K562 (cell line): ENCODE results near the gene HDAC9. TPM values are rescaled to one million over a fixed set of nuclear protein-coding genes. Genes with fewer than 3 reads are reported as not detected.

Experiments
- ATF3 ChIP-seq, 2 experiments: fragments of 450-650 bp in 1 of 2; sonication (generic) in 1 of 2; formaldehyde crosslinking in 1 of 2; IDR thresholded peaks in 1 of 2; conservative IDR thresholded peaks in 1 of 2; 2 replicates each; pipeline versions ENCODE4 v1.6.1 to v1.8.1; 2016 to 2023; ENCODE audit warnings: mild to moderate bottlenecking in 2 of 2, moderate library complexity in 2 of 2, inconsistent platforms in 1 of 2, missing genetic modification reagents in 1 of 2
- polyA plus RNA-seq, 8 experiments: library from polyadenylated mRNA; depleted of rRNA in 4 of 8; stranded (reverse) in 5 of 8; unstranded in 3 of 8; fragments of >200 nt; fragmentation: Nextera tagmentation in 2 of 8; fragmentation: Illumina TruSeq in 1 of 8; extraction: Ambion mirVana in 2 of 8; extraction: Trizol in 1 of 8; gene quantifications; 2 replicates each; pipeline versions ENCODE4 v1.2.1 to v1.2.3, GENCODE V29; 2011 to 2014; ENCODE audit warnings: inconsistent platforms in 1 of 8, missing spikeins in 1 of 8
- total RNA-seq, 7 experiments: library from RNA; depleted of rRNA in 6 of 7; stranded (reverse); fragments of >200 nt in 6 of 7; fragmentation: Illumina TruSeq in 2 of 7; extraction: Trizol in 2 of 7; gene quantifications; 2 replicates each; pipeline versions ENCODE4 v1.2.1 to v1.2.3, GENCODE V29; 2011 to 2021; ENCODE audit warnings: low replicate concordance in 1 of 7
- TF ChIP-seq, protein P1 (sequence below), 2 experiments: fragments of 450-650 bp; IDR thresholded peaks; 2 replicates each; pipeline ENCODE4 v1.6.1; 2018; ENCODE audit warnings: mild to moderate bottlenecking in 2 of 2, low read depth in 1 of 2; ENCODE audit not compliant: partially characterized antibody in 2 of 2
- TF ChIP-seq, protein P2 (sequence below): fragments of 450-650 bp; conservative IDR thresholded peaks from 2 replicates; pipeline ENCODE4 v1.6.1; 2016; ENCODE audit warnings: missing genetic modification characterization, low read depth, mild to moderate bottlenecking, control low read depth, missing compliant biosample characterization
- TF ChIP-seq, protein P3 (sequence below): fragments of 200-800 bp; sonication (Bioruptor generic); IDR thresholded peaks from 2 replicates; pipeline ENCODE4 v1.6.1; 2017; ENCODE audit warnings: missing genetic modification characterization, missing compliant biosample characterization

Gene HDAC9
- total and polyA plus RNA-seq, 9 of the 15 experiments (the other 6 are each of a cell fraction or from before 2014, with no cell fraction given) = 0.08 to 0.91 (median 0.33) TPM

GRCh38 chr7:18693816-18694215 lies 198.3 kb downstream of the HDAC9 start (continued):
- TF ChIP-seq, protein P1, sequence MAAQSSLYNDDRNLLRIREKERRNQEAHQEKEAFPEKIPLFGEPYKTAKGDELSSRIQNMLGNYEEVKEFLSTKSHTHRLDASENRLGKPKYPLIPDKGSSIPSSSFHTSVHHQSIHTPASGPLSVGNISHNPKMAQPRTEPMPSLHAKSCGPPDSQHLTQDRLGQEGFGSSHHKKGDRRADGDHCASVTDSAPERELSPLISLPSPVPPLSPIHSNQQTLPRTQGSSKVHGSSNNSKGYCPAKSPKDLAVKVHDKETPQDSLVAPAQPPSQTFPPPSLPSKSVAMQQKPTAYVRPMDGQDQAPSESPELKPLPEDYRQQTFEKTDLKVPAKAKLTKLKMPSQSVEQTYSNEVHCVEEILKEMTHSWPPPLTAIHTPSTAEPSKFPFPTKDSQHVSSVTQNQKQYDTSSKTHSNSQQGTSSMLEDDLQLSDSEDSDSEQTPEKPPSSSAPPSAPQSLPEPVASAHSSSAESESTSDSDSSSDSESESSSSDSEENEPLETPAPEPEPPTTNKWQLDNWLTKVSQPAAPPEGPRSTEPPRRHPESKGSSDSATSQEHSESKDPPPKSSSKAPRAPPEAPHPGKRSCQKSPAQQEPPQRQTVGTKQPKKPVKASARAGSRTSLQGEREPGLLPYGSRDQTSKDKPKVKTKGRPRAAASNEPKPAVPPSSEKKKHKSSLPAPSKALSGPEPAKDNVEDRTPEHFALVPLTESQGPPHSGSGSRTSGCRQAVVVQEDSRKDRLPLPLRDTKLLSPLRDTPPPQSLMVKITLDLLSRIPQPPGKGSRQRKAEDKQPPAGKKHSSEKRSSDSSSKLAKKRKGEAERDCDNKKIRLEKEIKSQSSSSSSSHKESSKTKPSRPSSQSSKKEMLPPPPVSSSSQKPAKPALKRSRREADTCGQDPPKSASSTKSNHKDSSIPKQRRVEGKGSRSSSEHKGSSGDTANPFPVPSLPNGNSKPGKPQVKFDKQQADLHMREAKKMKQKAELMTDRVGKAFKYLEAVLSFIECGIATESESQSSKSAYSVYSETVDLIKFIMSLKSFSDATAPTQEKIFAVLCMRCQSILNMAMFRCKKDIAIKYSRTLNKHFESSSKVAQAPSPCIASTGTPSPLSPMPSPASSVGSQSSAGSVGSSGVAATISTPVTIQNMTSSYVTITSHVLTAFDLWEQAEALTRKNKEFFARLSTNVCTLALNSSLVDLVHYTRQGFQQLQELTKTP (IDR thresholded peaks at IDR 0.05; ENCODE audit: low read depth in 1 of 2, partially characterized antibody in 2 of 2) = no peak
- TF ChIP-seq, protein P2, sequence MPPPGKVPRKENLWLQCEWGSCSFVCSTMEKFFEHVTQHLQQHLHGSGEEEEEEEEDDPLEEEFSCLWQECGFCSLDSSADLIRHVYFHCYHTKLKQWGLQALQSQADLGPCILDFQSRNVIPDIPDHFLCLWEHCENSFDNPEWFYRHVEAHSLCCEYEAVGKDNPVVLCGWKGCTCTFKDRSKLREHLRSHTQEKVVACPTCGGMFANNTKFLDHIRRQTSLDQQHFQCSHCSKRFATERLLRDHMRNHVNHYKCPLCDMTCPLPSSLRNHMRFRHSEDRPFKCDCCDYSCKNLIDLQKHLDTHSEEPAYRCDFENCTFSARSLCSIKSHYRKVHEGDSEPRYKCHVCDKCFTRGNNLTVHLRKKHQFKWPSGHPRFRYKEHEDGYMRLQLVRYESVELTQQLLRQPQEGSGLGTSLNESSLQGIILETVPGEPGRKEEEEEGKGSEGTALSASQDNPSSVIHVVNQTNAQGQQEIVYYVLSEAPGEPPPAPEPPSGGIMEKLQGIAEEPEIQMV (tag) = no peak
- TF ChIP-seq, protein P3, sequence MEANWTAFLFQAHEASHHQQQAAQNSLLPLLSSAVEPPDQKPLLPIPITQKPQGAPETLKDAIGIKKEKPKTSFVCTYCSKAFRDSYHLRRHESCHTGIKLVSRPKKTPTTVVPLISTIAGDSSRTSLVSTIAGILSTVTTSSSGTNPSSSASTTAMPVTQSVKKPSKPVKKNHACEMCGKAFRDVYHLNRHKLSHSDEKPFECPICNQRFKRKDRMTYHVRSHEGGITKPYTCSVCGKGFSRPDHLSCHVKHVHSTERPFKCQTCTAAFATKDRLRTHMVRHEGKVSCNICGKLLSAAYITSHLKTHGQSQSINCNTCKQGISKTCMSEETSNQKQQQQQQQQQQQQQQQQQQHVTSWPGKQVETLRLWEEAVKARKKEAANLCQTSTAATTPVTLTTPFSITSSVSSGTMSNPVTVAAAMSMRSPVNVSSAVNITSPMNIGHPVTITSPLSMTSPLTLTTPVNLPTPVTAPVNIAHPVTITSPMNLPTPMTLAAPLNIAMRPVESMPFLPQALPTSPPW (CRISPR knock-in tag) = no peak
- TF ChIP-seq ATF3 (IDR thresholded peaks at IDR 0.05) (no peak), ATF3 (CRISPR knock-in tag; conservative IDR thresholded peaks at IDR 0.05) (no peak)
